Measurements from ENCODE around the gene AGBL5. TPM values are rescaled to one million over a fixed set of nuclear protein-coding genes. Genes with fewer than 3 reads are reported as not detected.
A peak's percentile ranks its signal among the peaks of the same experiment; 100 is the strongest.
"Not testable (repeated sequence)": the region's sequence is repeated elsewhere in the genome, so short reads cannot be mapped to it uniquely, and the experiment has no call there.

Gene AGBL5
- polyA plus RNA-seq, 2 of the 4 experiments (the other 2 are of a cell fraction), result 25.5 to 52.7 TPM

DNA sequence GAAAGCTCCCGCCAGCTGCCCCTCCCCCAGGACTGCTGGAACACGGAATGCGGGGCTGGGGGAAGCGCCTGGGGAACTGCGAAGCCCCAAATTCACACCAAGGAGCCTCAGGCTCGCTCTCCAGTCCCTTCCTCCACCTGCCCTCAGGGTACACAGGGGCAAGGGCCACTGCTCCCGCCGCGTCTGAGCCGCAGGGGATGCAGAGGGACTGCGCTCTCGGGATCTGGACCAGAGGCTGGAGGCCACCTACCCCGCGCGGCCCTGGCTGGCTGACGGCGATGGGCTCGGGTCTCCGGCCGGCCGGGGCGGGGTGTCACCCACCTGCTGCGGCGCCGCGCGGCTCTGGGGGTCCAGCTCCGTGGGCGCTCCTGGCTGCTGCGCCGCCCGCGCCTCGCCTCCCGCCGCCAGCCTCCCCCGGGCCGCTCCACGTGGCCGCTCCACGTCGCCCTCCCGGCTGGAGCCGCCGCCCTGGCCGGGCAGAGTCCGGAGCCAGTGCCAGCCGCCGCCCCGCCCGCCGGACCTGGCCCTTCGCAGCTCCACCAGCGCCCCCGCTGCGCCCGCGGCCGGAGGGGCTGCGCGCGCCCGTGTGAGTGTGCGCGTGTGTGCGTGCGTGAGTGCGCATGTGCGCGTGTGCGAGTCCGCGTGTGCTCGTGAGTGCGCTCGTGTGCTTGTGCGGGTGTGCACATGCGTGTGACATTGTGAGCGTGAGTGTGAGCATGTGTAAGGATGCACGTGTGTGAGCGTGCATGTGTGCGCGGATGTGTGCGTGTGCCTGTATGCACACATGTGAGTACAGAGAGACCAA, 67.3 kb downstream of the AGBL5 start, which contains the start of gene CGREF1:
CGREF1 (minus strand) TSS at position 604 of the 805 bp plus-strand sequence. CDS start 14,762 bp downstream, outside the sequence.
- no peak for TF ChIP-seq HOXB13 (CRISPR knock-in tag; IDR thresholded peaks at IDR 0.05; ENCODE audit: low read depth)
- no peak for TF ChIP-seq SMC3 (IDR thresholded peaks at IDR 0.05)
- peak; percentile 30; the same call in 1 of the 2 replicates for TF ChIP-seq POLR2A (IDR thresholded peaks at IDR 0.05; ENCODE audit: low read length)
- no peak for TF ChIP-seq KDM5A (IDR thresholded peaks at IDR 0.05)
- TF ChIP-seq, protein P1, sequence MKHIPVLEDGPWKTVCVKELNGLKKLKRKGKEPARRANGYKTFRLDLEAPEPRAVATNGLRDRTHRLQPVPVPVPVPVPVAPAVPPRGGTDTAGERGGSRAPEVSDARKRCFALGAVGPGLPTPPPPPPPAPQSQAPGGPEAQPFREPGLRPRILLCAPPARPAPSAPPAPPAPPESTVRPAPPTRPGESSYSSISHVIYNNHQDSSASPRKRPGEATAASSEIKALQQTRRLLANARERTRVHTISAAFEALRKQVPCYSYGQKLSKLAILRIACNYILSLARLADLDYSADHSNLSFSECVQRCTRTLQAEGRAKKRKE (CRISPR knock-in tag; IDR thresholded peaks at IDR 0.05; ENCODE audit: low read depth), result 0 out of 2 replicates have a peak, but pooled peaks have one; percentile 34
- peak; percentile 47; the same call in 1 of the 2 replicates for TF ChIP-seq HOXB5 (CRISPR knock-in tag; IDR thresholded peaks at IDR 0.05)
- 0 out of 2 replicates have a peak, but pooled peaks have one; percentile 3 for TF ChIP-seq E2F6 (IDR thresholded peaks at IDR 0.05; ENCODE audit: borderline replicate concordance, low read depth)
- no peak for TF ChIP-seq RCOR1 (IDR thresholded peaks at IDR 0.05; ENCODE audit: low read depth, low read length)
- TF ChIP-seq, protein P2, sequence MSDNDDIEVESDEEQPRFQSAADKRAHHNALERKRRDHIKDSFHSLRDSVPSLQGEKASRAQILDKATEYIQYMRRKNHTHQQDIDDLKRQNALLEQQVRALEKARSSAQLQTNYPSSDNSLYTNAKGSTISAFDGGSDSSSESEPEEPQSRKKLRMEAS (IDR thresholded peaks at IDR 0.05), result peak; percentile 85
- Histone ChIP-seq H3K27ac (peak within 1 kb of the TSS; percentile 71 to 88), H3K4me2 (peak within 1 kb of the TSS; percentile 86), H3K9me3 (no peaks in the 10 kb centered on the region), H3K4me3 (peak within 1 kb of the TSS; percentile 56), H3K4me1 (0 out of 3 replicates have a peak, but pooled peaks cover 4% of the 10 kb centered on the region)
- ATAC-seq (peak; percentile 32 to 35; a peak in 5 of 6 replicates), FAIRE-seq (no peak), DNase-seq (ENCODE audit: low read depth in 1 of 2, low spot score in 1 of 2) (peak; percentile 33 to 36)
- POLR2A ChIA-PET, result no interaction called here
- CTCF ChIA-PET, result interaction anchor here (0.9 to 3.4 kb wide), 5 partner anchors 13 to 272 kb away, joined by 3 to 14 read pairs (median 3); no protein-coding TSS in a partner anchor
- WGBS (ENCODE audit: missing lambda C conversion rate), result 39% methylated on average over 53 of the region's 84 CpGs

GRCh38 chr2:27119330-27119670, 67.8 kb downstream of the AGBL5 start:
- FAIRE-seq; H3K4me1 ChIP-seq; ATAC-seq; H3K9me3 ChIP-seq; DNase-seq (ENCODE audit: low read depth in 1 of 2, low spot score in 1 of 2); POLR2A ChIA-PET: not testable (repeated sequence)
- Histone ChIP-seq H3K27ac (peak overlapping the region in 1 of 2 experiments; percentile 88; a peak in 3 of 6 replicates), H3K4me2 (peak overlapping the region; percentile 86), H3K4me3 (peak overlapping the region; percentile 56)
- WGBS (ENCODE audit: missing lambda C conversion rate), result 92% methylated on average over 8 of the region's 8 CpGs
- CTCF ChIA-PET, result interaction anchor here (2.1 to 3.4 kb wide), 2 partner anchors 12 to 146 kb away, joined by 5 to 14 read pairs; no protein-coding TSS in a partner anchor

Other genes with a start within 250 kb of the AGBL5 start
- 2.4 and 2.5 TPM in 2 replicates for gene DPYSL5, start 203.5 kb upstream of the AGBL5 start, polyA plus RNA-seq (2011; rRNA removed)
- gene DPYSL5, start 203.5 kb upstream of the AGBL5 start, polyA plus RNA-seq (2017; fragmentation: RNase III; extraction: RNeasy Plus Mini Kit Qiagen cat#74134 plus additional on column Dnase treatment), result 6.8 to 8.3 TPM (median 8.2 TPM) in 3 replicates
- 12.0 and 12.1 TPM in 2 replicates for gene MAPRE3, start 81.0 kb upstream of the AGBL5 start, polyA plus RNA-seq (2011; rRNA removed)
- 19.3 to 21.8 TPM (median 21.5 TPM) in 3 replicates for gene MAPRE3, start 81.0 kb upstream of the AGBL5 start, polyA plus RNA-seq (2017; fragmentation: RNase III; extraction: RNeasy Plus Mini Kit Qiagen cat#74134 plus additional on column Dnase treatment)
- 74.9 and 106 TPM in 2 replicates for gene TMEM214, start 18.7 kb upstream of the AGBL5 start, polyA plus RNA-seq (2011; rRNA removed)
- 48.1 to 57.0 TPM (median 54.3 TPM) in 3 replicates for gene TMEM214, start 18.7 kb upstream of the AGBL5 start, polyA plus RNA-seq (2017; fragmentation: RNase III; extraction: RNeasy Plus Mini Kit Qiagen cat#74134 plus additional on column Dnase treatment)
- 392 and 408 TPM in 2 replicates for gene OST4, start 20.0 kb downstream of the AGBL5 start, polyA plus RNA-seq (2011; rRNA removed)
- gene OST4, start 20.0 kb downstream of the AGBL5 start, polyA plus RNA-seq (2017; fragmentation: RNase III; extraction: RNeasy Plus Mini Kit Qiagen cat#74134 plus additional on column Dnase treatment), result 809 to 921 TPM (median 880 TPM) in 3 replicates
- gene EMILIN1, start 26.9 kb downstream of the AGBL5 start, polyA plus RNA-seq (2011; rRNA removed), result 0.13 TPM in 2 replicates
- gene EMILIN1, start 26.9 kb downstream of the AGBL5 start, polyA plus RNA-seq (2017; fragmentation: RNase III; extraction: RNeasy Plus Mini Kit Qiagen cat#74134 plus additional on column Dnase treatment), result 0.46 to 0.51 TPM (median 0.49 TPM) in 3 replicates
- gene KHK, start 35.1 kb downstream of the AGBL5 start, polyA plus RNA-seq (2011; rRNA removed), result 4.2 and 4.4 TPM in 2 replicates
- gene KHK, start 35.1 kb downstream of the AGBL5 start, polyA plus RNA-seq (2017; fragmentation: RNase III; extraction: RNeasy Plus Mini Kit Qiagen cat#74134 plus additional on column Dnase treatment), result 7.6 to 8.5 TPM (median 8.3 TPM) in 3 replicates
- gene CGREF1, start 67.5 kb downstream of the AGBL5 start, polyA plus RNA-seq (2011; rRNA removed), result 5.8 and 6.6 TPM in 2 replicates
- gene CGREF1, start 67.5 kb downstream of the AGBL5 start, polyA plus RNA-seq (2017; fragmentation: RNase III; extraction: RNeasy Plus Mini Kit Qiagen cat#74134 plus additional on column Dnase treatment), result 4.5 to 5.4 TPM (median 5.1 TPM) in 3 replicates
- gene ABHD1, start 72.1 kb downstream of the AGBL5 start, polyA plus RNA-seq (2011; rRNA removed), result 1.9 and 2.4 TPM in 2 replicates
- 0.96 to 1.0 TPM (median 1.0 TPM) in 3 replicates for gene ABHD1, start 72.1 kb downstream of the AGBL5 start, polyA plus RNA-seq (2017; fragmentation: RNase III; extraction: RNeasy Plus Mini Kit Qiagen cat#74134 plus additional on column Dnase treatment)
- gene PREB, start 83.0 kb downstream of the AGBL5 start, polyA plus RNA-seq (2011; rRNA removed), result 79.9 and 139 TPM in 2 replicates
- gene PREB, start 83.0 kb downstream of the AGBL5 start, polyA plus RNA-seq (2017; fragmentation: RNase III; extraction: RNeasy Plus Mini Kit Qiagen cat#74134 plus additional on column Dnase treatment), result 52.3 to 58.2 TPM (median 54.6 TPM) in 3 replicates
- not detected in 2 replicates for gene PRR30, start 87.7 kb downstream of the AGBL5 start, polyA plus RNA-seq (2011; rRNA removed)
- gene PRR30, start 87.7 kb downstream of the AGBL5 start, polyA plus RNA-seq (2017; fragmentation: RNase III; extraction: RNeasy Plus Mini Kit Qiagen cat#74134 plus additional on column Dnase treatment), result not detected in 3 replicates
- not detected in 2 replicates for gene TCF23, start 97.3 kb downstream of the AGBL5 start, polyA plus RNA-seq (2011; rRNA removed)
- gene TCF23, start 97.3 kb downstream of the AGBL5 start, polyA plus RNA-seq (2017; fragmentation: RNase III; extraction: RNeasy Plus Mini Kit Qiagen cat#74134 plus additional on column Dnase treatment), result not detected in 3 replicates
- gene ATRAID, start 160.4 kb downstream of the AGBL5 start, polyA plus RNA-seq (2011; rRNA removed), result 346 and 429 TPM in 2 replicates
- gene ATRAID, start 160.4 kb downstream of the AGBL5 start, polyA plus RNA-seq (2017; fragmentation: RNase III; extraction: RNeasy Plus Mini Kit Qiagen cat#74134 plus additional on column Dnase treatment), result 166 to 176 TPM (median 172 TPM) in 3 replicates
- gene SLC5A6, start 160.6 kb downstream of the AGBL5 start, polyA plus RNA-seq (2011; rRNA removed), result 86.7 and 104 TPM in 2 replicates
- 77.2 to 86.6 TPM (median 82.7 TPM) in 3 replicates for gene SLC5A6, start 160.6 kb downstream of the AGBL5 start, polyA plus RNA-seq (2017; fragmentation: RNase III; extraction: RNeasy Plus Mini Kit Qiagen cat#74134 plus additional on column Dnase treatment)
- gene CAD, start 165.7 kb downstream of the AGBL5 start, polyA plus RNA-seq (2011; rRNA removed), result 50.5 and 61.8 TPM in 2 replicates
- 69.3 to 71.2 TPM (median 70.2 TPM) in 3 replicates for gene CAD, start 165.7 kb downstream of the AGBL5 start, polyA plus RNA-seq (2017; fragmentation: RNase III; extraction: RNeasy Plus Mini Kit Qiagen cat#74134 plus additional on column Dnase treatment)
- 0.90 and 0.97 TPM in 2 replicates for gene SLC30A3, start 211.4 kb downstream of the AGBL5 start, polyA plus RNA-seq (2011; rRNA removed)
- gene SLC30A3, start 211.4 kb downstream of the AGBL5 start, polyA plus RNA-seq (2017; fragmentation: RNase III; extraction: RNeasy Plus Mini Kit Qiagen cat#74134 plus additional on column Dnase treatment), result 1.6 to 1.9 TPM (median 1.7 TPM) in 3 replicates
- 0.12 TPM in 1 of 2 replicates, not detected in the other for gene DNAJC5G, start 223.8 kb downstream of the AGBL5 start, polyA plus RNA-seq (2011; rRNA removed)
- gene DNAJC5G, start 223.8 kb downstream of the AGBL5 start, polyA plus RNA-seq (2017; fragmentation: RNase III; extraction: RNeasy Plus Mini Kit Qiagen cat#74134 plus additional on column Dnase treatment), result not detected in 3 replicates
- gene TRIM54, start 230.8 kb downstream of the AGBL5 start, polyA plus RNA-seq (2011; rRNA removed), result 0.05 and 0.14 TPM in 2 replicates
- 0.07 to 0.13 TPM (median 0.11 TPM) in 3 replicates for gene TRIM54, start 230.8 kb downstream of the AGBL5 start, polyA plus RNA-seq (2017; fragmentation: RNase III; extraction: RNeasy Plus Mini Kit Qiagen cat#74134 plus additional on column Dnase treatment)